HepG2 (cell line): Measurements from ENCODE around the gene DDAH2. TPM values are rescaled to one million over a fixed set of nuclear protein-coding genes. Genes with fewer than 3 reads are reported as not detected.

ENCODE experiments used
- ARNT2 ChIP-seq: sonication (generic); formaldehyde crosslinking; IDR thresholded peaks from 2 replicates; pipeline ENCODE4 v1.8.0; 2022; ENCODE audit warnings: mild to moderate bottlenecking, low read depth, missing genetic modification reagents, moderate library complexity
- EED ChIP-seq: sonication (generic); formaldehyde crosslinking; IDR thresholded peaks from 2 replicates; pipeline ENCODE4 v1.5.0; 2020; ENCODE audit warnings: mild to moderate bottlenecking, missing genetic modification reagents
- JARID2 ChIP-seq: sonication (generic); formaldehyde crosslinking; IDR thresholded peaks from 2 replicates; pipeline ENCODE4 v1.8.1; 2023; ENCODE audit warnings: missing genetic modification reagents, inconsistent platforms; ENCODE audit not compliant: insufficient replicate concordance
- KMT2A ChIP-seq: sonication (generic); formaldehyde crosslinking; IDR thresholded peaks from 2 replicates; pipeline ENCODE4 v1.4.0; 2020; ENCODE audit warnings: missing genetic modification reagents
- LCORL ChIP-seq, 2 experiments: fragments of 450-650 bp in 1 of 2; sonication (generic) in 1 of 2; formaldehyde crosslinking in 1 of 2; IDR thresholded peaks; 2 replicates each; pipeline versions ENCODE4 v1.5.0 to v1.6.1; 2017 to 2020; ENCODE audit warnings: antibody characterized with exemption in 1 of 2, missing genetic modification reagents in 1 of 2
- MAFK ChIP-seq, 2 experiments: IDR thresholded peaks in 1 of 2; conservative IDR thresholded peaks in 1 of 2; 2 replicates each; pipeline ENCODE4 v1.6.1; 2011; ENCODE audit warnings: improper control_type of control experiment in 2 of 2, low read length in 2 of 2
- MIER2 ChIP-seq: IDR thresholded peaks from 2 replicates; pipeline ENCODE4 v1.6.1; 2016; ENCODE audit warnings: missing biosample characterization, missing genetic modification reagents
- SP1 ChIP-seq, 2 experiments: fragments of 450-650 bp in 1 of 2; sonication (generic) in 1 of 2; formaldehyde crosslinking in 1 of 2; IDR thresholded peaks; 2 replicates each; pipeline versions ENCODE4 v1.4.0 to v1.6.1; 2016 to 2020; ENCODE audit warnings: missing genetic modification reagents in 1 of 2
- TBX3 ChIP-seq: fragments of 450-650 bp; IDR thresholded peaks from 2 replicates; pipeline ENCODE4 v1.6.1; 2017; ENCODE audit warnings: antibody characterized with exemption, mild to moderate bottlenecking, inconsistent platforms, borderline replicate concordance
- ZEB1 ChIP-seq: IDR thresholded peaks from 2 replicates; pipeline ENCODE4 v1.6.1; 2012; ENCODE audit warnings: mild to moderate bottlenecking, low read depth, inconsistent platforms; ENCODE audit not compliant: insufficient replicate concordance
- ZKSCAN1 ChIP-seq: fragments of 150-350 bp; IDR thresholded peaks from 2 replicates; pipeline ENCODE4 v1.6.1; 2014; ENCODE audit warnings: low read length
- ZNF142 ChIP-seq: sonication (generic); formaldehyde crosslinking; IDR thresholded peaks from 2 replicates; pipeline ENCODE4 v1.4.0; 2020; ENCODE audit warnings: missing genetic modification reagents
- ZNF343 ChIP-seq: sonication (generic); formaldehyde crosslinking; IDR thresholded peaks from 2 replicates; pipeline ENCODE4 v1.4.0; 2020; ENCODE audit warnings: mild to moderate bottlenecking, missing genetic modification reagents
- polyA plus RNA-seq, 8 experiments: library from polyadenylated mRNA; depleted of rRNA in 3 of 8; stranded (reverse) in 7 of 8; unstranded in 1 of 8; fragments of >200 nt; fragmentation: Illumina TruSeq in 4 of 8; extraction: Trizol in 4 of 8; gene quantifications; 2 replicates each; pipeline versions ENCODE4 v1.2.1 to v1.2.3, GENCODE V29; 2011 to 2016; ENCODE audit warnings: low read depth in 4 of 8, missing spikeins in 1 of 8, mixed read lengths in 1 of 8; ENCODE audit not compliant: insufficient read depth in 1 of 8
- total RNA-seq, 5 experiments: library from RNA; depleted of rRNA; stranded (reverse); fragments of >200 nt; fragmentation: Illumina TruSeq; extraction: Trizol; gene quantifications; 2 replicates each; pipeline ENCODE4 v1.2.3, GENCODE V29; 2016; ENCODE audit warnings: low read depth in 1 of 5
- TF ChIP-seq, protein P1 (sequence below): sonication (generic); formaldehyde crosslinking; IDR thresholded peaks from 2 replicates; pipeline ENCODE4 v1.8.0; 2022; ENCODE audit warnings: mild to moderate bottlenecking, missing genetic modification reagents; ENCODE audit not compliant: insufficient replicate concordance
- TF ChIP-seq, protein P2 (sequence below): IDR thresholded peaks from 2 replicates; pipeline ENCODE4 v1.6.1; 2012; ENCODE audit warnings: inconsistent platforms
- TF ChIP-seq, protein P3 (sequence below), 2 experiments: sonication (generic) in 1 of 2; formaldehyde crosslinking in 1 of 2; IDR thresholded peaks; 2 replicates each; pipeline versions ENCODE4 v1.4.0 to v1.6.1; 2018 to 2020; ENCODE audit warnings: missing genetic modification reagents in 2 of 2, borderline replicate concordance in 1 of 2, low read depth in 1 of 2, mild to moderate bottlenecking in 1 of 2, missing biosample characterization in 1 of 2
- TF ChIP-seq, protein P4 (sequence below): sonication (generic); formaldehyde crosslinking; IDR thresholded peaks from 2 replicates; pipeline ENCODE4 v1.5.0; 2020; ENCODE audit warnings: missing genetic modification reagents

Gene DDAH2
- total and polyA plus RNA-seq, 2 of the 13 experiments (the other 11 are each of a cell fraction or from before 2014, with no cell fraction given), result 16.4 to 21.1 TPM

DNA sequence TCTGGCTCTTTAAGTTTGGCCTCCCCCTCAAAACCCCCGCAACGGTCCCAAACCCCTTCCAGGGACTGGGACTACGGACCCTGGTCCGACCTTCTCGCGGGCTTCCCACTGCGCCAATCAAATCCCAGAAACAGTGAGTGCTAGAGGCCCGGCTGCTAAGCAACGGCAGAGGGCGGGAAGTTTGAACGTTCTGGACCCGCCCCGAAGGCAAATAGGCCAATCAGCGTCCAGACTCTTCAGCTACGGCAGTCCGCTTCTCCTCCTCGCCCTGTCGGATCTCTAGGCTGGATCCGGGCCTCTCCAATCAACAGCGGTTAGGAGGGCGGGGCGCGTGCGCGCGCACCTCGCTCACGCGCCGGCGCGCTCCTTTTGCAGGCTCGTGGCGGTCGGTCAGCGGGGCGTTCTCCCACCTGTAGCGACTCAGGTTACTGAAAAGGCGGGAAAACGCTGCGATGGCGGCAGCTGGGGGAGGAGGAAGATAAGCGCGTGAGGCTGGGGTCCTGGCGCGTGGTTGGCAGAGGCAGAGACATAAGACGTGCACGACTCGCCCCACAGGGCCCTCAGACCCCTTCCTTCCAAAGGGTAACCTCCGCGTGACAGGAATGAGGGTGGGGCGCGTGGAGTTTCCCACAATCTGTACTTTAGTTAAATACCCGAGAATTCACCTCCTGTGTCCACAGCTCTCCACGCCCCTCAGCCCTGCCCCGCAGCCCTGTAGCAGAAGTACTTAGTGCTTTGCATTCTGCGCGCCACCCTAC is 10.7 kb upstream of the DDAH2 start, which contains the start of gene MSH5 (continued):
- TF ChIP-seq ZNF343 (CRISPR knock-in tag) (peak; percentile 73; the same call in 1 of the 2 replicates), JARID2 (CRISPR knock-in tag) (peak; percentile 33), ZKSCAN1 (no peak), ZNF142 (CRISPR knock-in tag) (peak; percentile 81), TBX3 (no peak), ARNT2 (CRISPR knock-in tag) (peak; percentile 98), MAFK (conservative IDR thresholded peaks at IDR 0.05 in 1 of 2, IDR thresholded peaks at IDR 0.05 in 1 of 2; ENCODE audit: low read length in 2 of 2) (no peak), SP1 (IDR thresholded peaks at IDR 0.05) (no peak), SP1 (CRISPR knock-in tag; IDR thresholded peaks at IDR 0.05) (peak; percentile 91), KMT2A (peak; percentile 60; the same call in 1 of the 2 replicates), LCORL (IDR thresholded peaks at IDR 0.05) (no peak), LCORL (CRISPR knock-in tag; IDR thresholded peaks at IDR 0.05) (peak; percentile 96), MIER2 (CRISPR knock-in tag) (peak; percentile 9; the same call in 1 of the 2 replicates), EED (CRISPR knock-in tag) (no peak; the same call in 1 of the 2 replicates), ZEB1 (no peak)
- TF ChIP-seq, protein P1, sequence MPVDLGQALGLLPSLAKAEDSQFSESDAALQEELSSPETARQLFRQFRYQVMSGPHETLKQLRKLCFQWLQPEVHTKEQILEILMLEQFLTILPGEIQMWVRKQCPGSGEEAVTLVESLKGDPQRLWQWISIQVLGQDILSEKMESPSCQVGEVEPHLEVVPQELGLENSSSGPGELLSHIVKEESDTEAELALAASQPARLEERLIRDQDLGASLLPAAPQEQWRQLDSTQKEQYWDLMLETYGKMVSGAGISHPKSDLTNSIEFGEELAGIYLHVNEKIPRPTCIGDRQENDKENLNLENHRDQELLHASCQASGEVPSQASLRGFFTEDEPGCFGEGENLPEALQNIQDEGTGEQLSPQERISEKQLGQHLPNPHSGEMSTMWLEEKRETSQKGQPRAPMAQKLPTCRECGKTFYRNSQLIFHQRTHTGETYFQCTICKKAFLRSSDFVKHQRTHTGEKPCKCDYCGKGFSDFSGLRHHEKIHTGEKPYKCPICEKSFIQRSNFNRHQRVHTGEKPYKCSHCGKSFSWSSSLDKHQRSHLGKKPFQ (CRISPR knock-in tag), result peak; percentile 88
- TF ChIP-seq, protein P2, sequence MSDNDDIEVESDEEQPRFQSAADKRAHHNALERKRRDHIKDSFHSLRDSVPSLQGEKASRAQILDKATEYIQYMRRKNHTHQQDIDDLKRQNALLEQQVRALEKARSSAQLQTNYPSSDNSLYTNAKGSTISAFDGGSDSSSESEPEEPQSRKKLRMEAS, result no peak
- TF ChIP-seq, protein P3, sequence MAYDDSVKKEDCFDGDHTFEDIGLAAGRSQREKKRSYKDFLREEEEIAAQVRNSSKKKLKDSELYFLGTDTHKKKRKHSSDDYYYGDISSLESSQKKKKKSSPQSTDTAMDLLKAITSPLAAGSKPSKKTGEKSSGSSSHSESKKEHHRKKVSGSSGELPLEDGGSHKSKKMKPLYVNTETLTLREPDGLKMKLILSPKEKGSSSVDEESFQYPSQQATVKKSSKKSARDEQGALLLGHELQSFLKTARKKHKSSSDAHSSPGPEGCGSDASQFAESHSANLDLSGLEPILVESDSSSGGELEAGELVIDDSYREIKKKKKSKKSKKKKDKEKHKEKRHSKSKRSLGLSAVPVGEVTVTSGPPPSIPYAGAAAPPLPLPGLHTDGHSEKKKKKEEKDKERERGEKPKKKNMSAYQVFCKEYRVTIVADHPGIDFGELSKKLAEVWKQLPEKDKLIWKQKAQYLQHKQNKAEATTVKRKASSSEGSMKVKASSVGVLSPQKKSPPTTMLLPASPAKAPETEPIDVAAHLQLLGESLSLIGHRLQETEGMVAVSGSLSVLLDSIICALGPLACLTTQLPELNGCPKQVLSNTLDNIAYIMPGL (CRISPR knock-in tag; IDR thresholded peaks at IDR 0.05; ENCODE audit: borderline replicate concordance in 1 of 2, low read depth in 1 of 2), result peak; percentile 42 to 74; a peak in 2 of 4 replicates
- TF ChIP-seq, protein P4, sequence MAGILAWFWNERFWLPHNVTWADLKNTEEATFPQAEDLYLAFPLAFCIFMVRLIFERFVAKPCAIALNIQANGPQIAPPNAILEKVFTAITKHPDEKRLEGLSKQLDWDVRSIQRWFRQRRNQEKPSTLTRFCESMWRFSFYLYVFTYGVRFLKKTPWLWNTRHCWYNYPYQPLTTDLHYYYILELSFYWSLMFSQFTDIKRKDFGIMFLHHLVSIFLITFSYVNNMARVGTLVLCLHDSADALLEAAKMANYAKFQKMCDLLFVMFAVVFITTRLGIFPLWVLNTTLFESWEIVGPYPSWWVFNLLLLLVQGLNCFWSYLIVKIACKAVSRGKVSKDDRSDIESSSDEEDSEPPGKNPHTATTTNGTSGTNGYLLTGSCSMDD, result peak; percentile 89; the same call in 1 of the 2 replicates
